Activated CD8-positive, alpha-beta memory T cell treated with anti-CD3 and anti-CD28 coated beads for 1 hour (primary cell): ENCODE results near the gene SSBP4.
A peak's percentile ranks its signal among the peaks of the same experiment; 100 is the strongest.
"Not testable (repeated sequence)": the region's sequence is repeated elsewhere in the genome, so short reads cannot be mapped to it uniquely, and the experiment has no call there.

Experiments used
- DNase-seq, 2 donors: peaks; one replicate each; pipeline ENCODE4 v3.0.0-alpha.2; 2020; ENCODE audit warnings: low read depth in 1 of 2; ENCODE audit errors: extremely low read depth in 1 of 2

The SSBP4 gene

GRCh38 chr19:18419195-18419698 is at the start of gene SSBP4:
Gene SSBP4 (plus strand): TSS chr19:18419398. CDS start chr19:18419649, 251 bp downstream.
- DNase-seq, result peak in 1 of 2 donors; percentile 52

- no peak for DNase-seq
Measured at GRCh38 chr19:18373407-18373891, 45.7 kb upstream of the SSBP4 start.

- DNase-seq, result peak in 1 of 2 donors; percentile 28
Measured at GRCh38 chr19:18373892-18374629, 45.1 kb upstream of the SSBP4 start.

- no peak for DNase-seq
Measured at GRCh38 chr19:18377026-18377425, 42.2 kb upstream of the SSBP4 start.

- DNase-seq, result no peak
Measured at GRCh38 chr19:18379803-18380747, 39.1 kb upstream of the SSBP4 start.

GRCh38 chr19:18380843-18381242 is 38.4 kb upstream of the SSBP4 start:
- no peak for DNase-seq

- not testable (repeated sequence) for DNase-seq
Measured at GRCh38 chr19:18383622-18384021, 35.6 kb upstream of the SSBP4 start.

- no peak for DNase-seq
Measured at GRCh38 chr19:18384775-18385174, 34.4 kb upstream of the SSBP4 start.

GRCh38 chr19:18385359-18385674 is 33.9 kb upstream of the SSBP4 start:
- no peak for DNase-seq

- DNase-seq, result no peak
Measured at GRCh38 chr19:18385675-18386542, 33.3 kb upstream of the SSBP4 start, which contains the start of gene GDF15. Gene GDF15 (plus strand): TSS chr19:18386158. CDS start chr19:18386190, 32 bp downstream.

- no peak for DNase-seq
Measured at GRCh38 chr19:18386543-18387271, 32.5 kb upstream of the SSBP4 start.

- DNase-seq, result peak; percentile 27 to 67
Measured at GRCh38 chr19:18388100-18388959, 30.9 kb upstream of the SSBP4 start.

- DNase-seq, result no peak
Measured at GRCh38 chr19:18388960-18389725, 30.1 kb upstream of the SSBP4 start.

- DNase-seq, result no peak
Measured at GRCh38 chr19:18389726-18390064, 29.5 kb upstream of the SSBP4 start.

GRCh38 chr19:18390065-18390907 is 28.9 kb upstream of the SSBP4 start:
- DNase-seq, result no peak

GRCh38 chr19:18391509-18392075 is 27.6 kb upstream of the SSBP4 start:
- DNase-seq, result no peak

- DNase-seq, result no peak
Measured at GRCh38 chr19:18392417-18392816, 26.8 kb upstream of the SSBP4 start.
